Mesenchymal stem cell (in vitro differentiated cells and primary cell): ENCODE measurements around the gene MEGF9.

Experiments used
- DNase-seq: peaks from one replicate; pipeline ENCODE4 v3.0.0-alpha.2; 2013
- H2AFZ ChIP-seq: one replicate; pipeline ENCODE4 v1.6.1; 2013; ENCODE audit warnings: low read depth, mild to moderate bottlenecking, control low read depth, inconsistent platforms, low read length, moderate library complexity
- H2AK5ac ChIP-seq: 2 replicates; pipeline ENCODE4 v1.6.1; 2013; ENCODE audit warnings: low read length, moderate library complexity, mild to moderate bottlenecking, inconsistent platforms; ENCODE audit not compliant: severe bottlenecking
- H2BK120ac ChIP-seq: one replicate; pipeline ENCODE4 v1.6.1; 2013; ENCODE audit warnings: low read depth, mild to moderate bottlenecking, inconsistent platforms, low read length, moderate library complexity
- H2BK12ac ChIP-seq, 2 experiments: one replicate each; pipeline ENCODE4 v1.6.1; 2013; ENCODE audit warnings: inconsistent platforms in 2 of 2, low read length in 2 of 2, mild to moderate bottlenecking in 2 of 2, moderate library complexity in 2 of 2, control low read depth in 1 of 2
- H2BK15ac ChIP-seq: one replicate; pipeline ENCODE4 v1.6.1; 2013; ENCODE audit warnings: mild to moderate bottlenecking, low read depth, inconsistent platforms; ENCODE audit not compliant: poor library complexity, severe bottlenecking
- H2BK5ac ChIP-seq: 2 replicates; pipeline ENCODE4 v1.6.1; 2013; ENCODE audit warnings: low read depth, mild to moderate bottlenecking, low read length, control low read depth, inconsistent platforms; ENCODE audit not compliant: poor library complexity, severe bottlenecking
- H3K14ac ChIP-seq, 2 experiments: one replicate each; pipeline ENCODE4 v1.6.1; 2013; ENCODE audit warnings: inconsistent platforms in 2 of 2, low read length in 2 of 2, control low read depth in 1 of 2, mild to moderate bottlenecking in 1 of 2, moderate library complexity in 1 of 2
- H3K18ac ChIP-seq, 2 experiments: one replicate each; pipeline ENCODE4 v1.6.1; 2013; ENCODE audit warnings: inconsistent platforms in 2 of 2, low read length in 2 of 2, control low read depth in 1 of 2, low read depth in 1 of 2, mild to moderate bottlenecking in 1 of 2
- H3K23ac ChIP-seq, 2 experiments: one replicate each; pipeline ENCODE4 v1.6.1; 2013; ENCODE audit warnings: inconsistent platforms in 2 of 2, low read length in 2 of 2, mild to moderate bottlenecking in 2 of 2, moderate library complexity in 2 of 2, control low read depth in 1 of 2
- H3K27ac ChIP-seq: 2 replicates; pipeline ENCODE4 v1.5.1; 2013; ENCODE audit warnings: mild to moderate bottlenecking, moderate library complexity, low read length, control low read depth, inconsistent platforms; ENCODE audit not compliant: poor library complexity, severe bottlenecking
- H3K27me3 ChIP-seq, 2 experiments: 2 replicates each; pipeline versions ENCODE4 v1.6.1 to v1.7.0; 2013; ENCODE audit warnings: low read length in 2 of 2, mild to moderate bottlenecking in 2 of 2, moderate library complexity in 2 of 2, control low read depth in 1 of 2, inconsistent platforms in 1 of 2; ENCODE audit not compliant: control insufficient read depth in 1 of 2, insufficient read depth in 1 of 2
- H3K36me3 ChIP-seq, 2 experiments: 2 replicates each; pipeline versions ENCODE4 v1.6.1 to v1.7.0; 2013; ENCODE audit warnings: low read length in 2 of 2, control low read depth in 1 of 2, inconsistent platforms in 1 of 2, low read depth in 1 of 2, mild to moderate bottlenecking in 1 of 2; ENCODE audit not compliant: insufficient read depth in 2 of 2, control insufficient read depth in 1 of 2
- H3K4ac ChIP-seq, 2 experiments: one replicate each; pipeline ENCODE4 v1.6.1; 2013; ENCODE audit warnings: inconsistent platforms in 2 of 2, low read length in 2 of 2, mild to moderate bottlenecking in 2 of 2, moderate library complexity in 2 of 2, control low read depth in 1 of 2, low read depth in 1 of 2
- H3K4me1 ChIP-seq: 2 replicates; pipeline ENCODE4 v1.6.1; 2013; ENCODE audit warnings: low read depth, low read length, control low read depth; ENCODE audit not compliant: control insufficient read depth, insufficient read depth
- H3K4me2 ChIP-seq: 2 replicates; pipeline ENCODE4 v1.6.1; 2013; ENCODE audit warnings: low read length, mild to moderate bottlenecking, inconsistent platforms; ENCODE audit not compliant: poor library complexity, severe bottlenecking
- H3K4me3 ChIP-seq, 2 experiments: 2 replicates each; pipeline versions ENCODE4 v1.5.1 to v1.7.0; 2013; ENCODE audit warnings: low read length in 2 of 2, mild to moderate bottlenecking in 2 of 2, control low read depth in 1 of 2, low read depth in 1 of 2; ENCODE audit not compliant: insufficient read depth in 1 of 2
- H3K79me1 ChIP-seq: replicated peaks from 2 replicates; pipeline ENCODE4 v1.6.1; 2013; ENCODE audit warnings: mild to moderate bottlenecking, control low read depth, low read length, inconsistent platforms; ENCODE audit not compliant: poor library complexity, severe bottlenecking
- H3K9ac ChIP-seq: 2 replicates; pipeline ENCODE4 v1.7.0; 2013; ENCODE audit warnings: mild to moderate bottlenecking, low read length, moderate library complexity
- H3K9me3 ChIP-seq: 2 replicates; pipeline ENCODE4 v1.7.0; 2013; ENCODE audit warnings: mild to moderate bottlenecking, low read length; ENCODE audit not compliant: control insufficient read depth
- H4K8ac ChIP-seq: one replicate; pipeline ENCODE4 v1.6.1; 2013; ENCODE audit warnings: inconsistent platforms, mild to moderate bottlenecking, low read length, moderate library complexity
- H4K91ac ChIP-seq: one replicate; pipeline ENCODE4 v1.6.1; 2013; ENCODE audit warnings: mild to moderate bottlenecking, low read length, inconsistent platforms
- WGBS: methylation state at CpG from one replicate; pipeline ENCODE4 v1.1.7; 2013; ENCODE audit warnings: mixed read lengths; 5-methylcytosine and 5-hydroxymethylcytosine counted together

MEGF9 gene

GRCh38 chr9:120713257-120714087 lies 798 bp downstream of the MEGF9 start:
- H3K27ac ChIP-seq = peak overlapping the region; percentile 63
- H2BK15ac ChIP-seq = no peak overlapping the region
- H2AK5ac ChIP-seq = no peak overlapping the region
- H3K4me1 ChIP-seq = peaks cover 17% of the 10 kb centered on the region
- peak overlapping the region; percentile 71 for H3K4me2 ChIP-seq
- H4K91ac ChIP-seq = no peak overlapping the region
- no peak overlapping the region for H2BK120ac ChIP-seq
- H3K79me1 ChIP-seq = peaks cover 3% of the 10 kb centered on the region
- no peak overlapping the region for H3K4ac ChIP-seq
- H2BK5ac ChIP-seq = peak overlapping the region; percentile 80
- peak overlapping the region; percentile 87 to 91 for H3K4me3 ChIP-seq
- H3K9me3 ChIP-seq = no peaks in the 10 kb centered on the region
- H3K27me3 ChIP-seq = no peaks in the 10 kb centered on the region
- DNase-seq = no peak
- H2AFZ ChIP-seq = peak overlapping the region; percentile 94
- 13% methylated on average over 41 of the region's 50 CpGs for WGBS
- H3K36me3 ChIP-seq = no peaks in the 10 kb centered on the region
- peak overlapping the region in 1 of 2 experiments; percentile 96 for H3K14ac ChIP-seq
- peak overlapping the region; percentile 16 for H4K8ac ChIP-seq
- H2BK12ac ChIP-seq = peak overlapping the region in 1 of 2 experiments; percentile 4
- peak overlapping the region; percentile 82 for H3K9ac ChIP-seq
- H3K18ac ChIP-seq = peak overlapping the region in 1 of 2 experiments; percentile 94
- H3K23ac ChIP-seq = peak overlapping the region in 1 of 2 experiments; percentile 50

DNA sequence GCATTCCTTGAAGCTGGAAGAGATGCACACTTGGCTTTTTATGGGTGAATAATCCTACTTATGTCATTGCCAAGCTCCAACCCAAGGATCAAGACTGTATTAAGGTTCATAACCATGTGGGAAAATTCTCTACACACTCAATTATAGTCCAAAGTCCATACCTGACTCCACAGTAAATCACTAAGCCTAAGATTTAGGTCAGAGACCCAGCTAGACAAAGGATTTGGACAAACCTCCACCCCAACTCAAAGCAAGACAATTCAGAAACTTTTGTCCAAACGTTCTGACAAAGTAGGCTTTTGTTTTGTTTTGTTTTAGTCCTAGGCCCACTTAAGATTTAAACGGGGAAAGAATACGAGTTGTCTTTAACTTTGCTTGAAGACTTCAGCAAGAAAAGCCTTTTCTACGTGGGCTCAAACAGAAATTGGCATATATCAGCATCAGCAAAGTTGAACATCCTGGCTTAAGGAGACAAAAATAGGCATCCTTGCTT lies 1.7 kb downstream of the MEGF9 start:
- H3K36me3 ChIP-seq = peaks cover 0 to 3% of the 10 kb centered on the region in 2 experiments
- peak overlapping the region in 1 of 2 experiments; percentile 37 for H3K4ac ChIP-seq
- no peak overlapping the region for H3K18ac ChIP-seq
- no peak overlapping the region for H2BK5ac ChIP-seq
- no peaks in the 10 kb centered on the region for H3K9me3 ChIP-seq
- H2BK15ac ChIP-seq = no peak overlapping the region
- H3K27me3 ChIP-seq = no peaks in the 10 kb centered on the region
- peak overlapping the region; percentile 49 to 87 for H3K4me3 ChIP-seq
- 77% methylated on average over 4 of the region's 4 CpGs for WGBS
- H2BK12ac ChIP-seq = no peak overlapping the region
- H2BK120ac ChIP-seq = no peak overlapping the region
- H3K79me1 ChIP-seq = peaks cover 3% of the 10 kb centered on the region
- peaks cover 17% of the 10 kb centered on the region for H3K4me1 ChIP-seq
- peak overlapping the region; percentile 63 for H3K27ac ChIP-seq
- H3K14ac ChIP-seq = no peak overlapping the region
- peak overlapping the region; percentile 82 for H3K9ac ChIP-seq
- H3K23ac ChIP-seq = no peak overlapping the region
- H3K4me2 ChIP-seq = peak overlapping the region; percentile 71
- H4K91ac ChIP-seq = no peak overlapping the region
- no peak overlapping the region for H4K8ac ChIP-seq
- no peak overlapping the region for H2AK5ac ChIP-seq
- H2AFZ ChIP-seq = no peak overlapping the region
- no peak for DNase-seq

GRCh38 chr9:120711841-120712538 lies 2.3 kb downstream of the MEGF9 start:
- H2AK5ac ChIP-seq = no peak overlapping the region
- H2AFZ ChIP-seq = no peak overlapping the region
- no peak overlapping the region for H3K18ac ChIP-seq
- peaks cover 3% of the 10 kb centered on the region for H3K79me1 ChIP-seq
- H2BK15ac ChIP-seq = no peak overlapping the region
- H2BK120ac ChIP-seq = no peak overlapping the region
- no peaks in the 10 kb centered on the region for H3K27me3 ChIP-seq
- peak overlapping the region; percentile 71 for H3K4me2 ChIP-seq
- no peak overlapping the region for H3K14ac ChIP-seq
- peak overlapping the region; percentile 82 for H3K9ac ChIP-seq
- no peak overlapping the region for H2BK12ac ChIP-seq
- no peak overlapping the region for H4K91ac ChIP-seq
- H3K4me1 ChIP-seq = peaks cover 17% of the 10 kb centered on the region
- peaks cover 0 to 4% of the 10 kb centered on the region in 2 experiments for H3K36me3 ChIP-seq
- DNase-seq = peak; percentile 26
- no peak overlapping the region for H4K8ac ChIP-seq
- H2BK5ac ChIP-seq = no peak overlapping the region
- H3K4me3 ChIP-seq = peak overlapping the region; percentile 49 to 87
- 93% methylated on average over 4 of the region's 5 CpGs for WGBS
- H3K27ac ChIP-seq = peak overlapping the region; percentile 63
- no peak overlapping the region for H3K4ac ChIP-seq
- no peaks in the 10 kb centered on the region for H3K9me3 ChIP-seq
- no peak overlapping the region for H3K23ac ChIP-seq

GRCh38 chr9:120711354-120711753 lies 2.9 kb downstream of the MEGF9 start:
- Histone ChIP-seq H3K4ac (no peak overlapping the region), H2BK120ac (no peak overlapping the region), H3K4me1 (peaks cover 18% of the 10 kb centered on the region), H3K14ac (no peak overlapping the region), H3K27me3 (no peaks in the 10 kb centered on the region), H2AFZ (no peak overlapping the region), H3K27ac (no peak overlapping the region), H4K8ac (no peak overlapping the region), H2BK15ac (no peak overlapping the region), H2BK12ac (no peak overlapping the region), H3K79me1 (peaks cover 3% of the 10 kb centered on the region), H3K4me2 (no peak overlapping the region), H3K9me3 (no peaks in the 10 kb centered on the region), H2AK5ac (no peak overlapping the region), H4K91ac (no peak overlapping the region), H3K18ac (no peak overlapping the region), H2BK5ac (no peak overlapping the region), H3K23ac (no peak overlapping the region), H3K4me3 (peak overlapping the region in 1 of 2 experiments; percentile 87), H3K36me3 (peaks cover 0 to 4% of the 10 kb centered on the region in 2 experiments), H3K9ac (peak overlapping the region; percentile 82)
- peak; percentile 24 for DNase-seq
